Esophagus squamous epithelium (tissue), 5 donors: Measurements from ENCODE around the gene DLG5. TPM values are rescaled to one million over a fixed set of nuclear protein-coding genes. Genes with fewer than 3 reads are reported as not detected.

Source experiments
- DNase-seq: peaks from one replicate; lab custom pipeline; 2025; lab: John Stamatoyannopoulos, UW
- H3K27ac ChIP-seq, 4 donors: fragments of 200-600 bp; sonication (generic); one replicate each; pipeline ENCODE4 v1.5.1; 2016 to 2019; ENCODE audit warnings: mild to moderate bottlenecking in 1 of 4
- H3K27me3 ChIP-seq, 4 donors: fragments of 200-600 bp; sonication (generic); 1 replicate in 3 of 4; 2 replicates in 1 of 4; pipeline versions ENCODE4 v1.5.1 to v1.6.0; 2017 to 2021; ENCODE audit warnings: antibody characterized with exemption in 1 of 4
- H3K36me3 ChIP-seq, 3 donors: fragments of 200-600 bp; sonication (generic); one replicate each; pipeline ENCODE4 v1.5.1; 2016 to 2019
- H3K4me1 ChIP-seq, 3 donors: fragments of 200-600 bp; sonication (generic); one replicate each; pipeline ENCODE4 v1.5.1; 2017 to 2019
- H3K4me3 ChIP-seq, 4 donors: fragments of 200-600 bp; sonication (generic); 1 replicate in 3 of 4; 2 replicates in 1 of 4; pipeline ENCODE4 v1.5.1; 2016 to 2019; ENCODE audit warnings: mild to moderate bottlenecking in 2 of 4, moderate library complexity in 1 of 4
- H3K9me3 ChIP-seq, 3 donors: fragments of 200-600 bp; sonication (generic); one replicate each; pipeline ENCODE4 v1.5.1; 2016 to 2019
- POLR2A ChIP-seq, 4 donors: fragments of 450-650 bp; IDR thresholded peaks; one replicate each; pipeline ENCODE4 v1.6.1; 2017; ENCODE audit warnings: antibody characterized with exemption in 4 of 4, mild to moderate bottlenecking in 4 of 4, moderate library complexity in 3 of 4
- WGBS, 2 donors: methylation state at CpG; one replicate each; pipeline ENCODE4 v1.1.5; 2018; 5-methylcytosine and 5-hydroxymethylcytosine counted together
- intact Hi-C: fragments of 100-400 bp; cut with DNase I; formaldehyde crosslinking; loops from one replicate; pipeline ENCODE4 v1.15.0; 2022
- total RNA-seq, 4 donors: library from RNA; depleted of rRNA; stranded (reverse); fragments of >200 nt; gene quantifications; one replicate each; pipeline ENCODE4 v1.1.0, GENCODE V29; 2016
- TF ChIP-seq, protein P1 (sequence below), 6 experiments: fragments of 450-650 bp in 4 of 6; fragments of 200-600 bp in 2 of 6; sonication (generic) in 2 of 6; IDR thresholded peaks; one replicate each; pipeline ENCODE4 v1.5.1; 2016 to 2019; ENCODE audit warnings: antibody characterized with exemption in 6 of 6, mild to moderate bottlenecking in 4 of 6, moderate library complexity in 4 of 6
- donor health status: DM: yes; HTN: yes; CAD: no.

Gene DLG5
- total RNA-seq, 4 donors from 2014 or later, result 34.1 to 50.9 (median 41.3) TPM

GRCh38 chr10:77781451-77782327 is 144.9 kb downstream of the DLG5 start:
- Histone ChIP-seq H3K4me3 (no peak overlapping the region), H3K27me3 (no peaks in the 10 kb centered on the region), H3K36me3 (peaks cover 0 to 80% (median 6%) of the 10 kb centered on the region in 3 donors), H3K27ac (no peak overlapping the region), H3K9me3 (peaks cover 0 to 12% (median 6%) of the 10 kb centered on the region in 3 donors), H3K4me1 (no peaks in the 10 kb centered on the region)
- TF ChIP-seq POLR2A (IDR thresholded peaks at IDR 0.05), result no peak
- TF ChIP-seq, protein P1, sequence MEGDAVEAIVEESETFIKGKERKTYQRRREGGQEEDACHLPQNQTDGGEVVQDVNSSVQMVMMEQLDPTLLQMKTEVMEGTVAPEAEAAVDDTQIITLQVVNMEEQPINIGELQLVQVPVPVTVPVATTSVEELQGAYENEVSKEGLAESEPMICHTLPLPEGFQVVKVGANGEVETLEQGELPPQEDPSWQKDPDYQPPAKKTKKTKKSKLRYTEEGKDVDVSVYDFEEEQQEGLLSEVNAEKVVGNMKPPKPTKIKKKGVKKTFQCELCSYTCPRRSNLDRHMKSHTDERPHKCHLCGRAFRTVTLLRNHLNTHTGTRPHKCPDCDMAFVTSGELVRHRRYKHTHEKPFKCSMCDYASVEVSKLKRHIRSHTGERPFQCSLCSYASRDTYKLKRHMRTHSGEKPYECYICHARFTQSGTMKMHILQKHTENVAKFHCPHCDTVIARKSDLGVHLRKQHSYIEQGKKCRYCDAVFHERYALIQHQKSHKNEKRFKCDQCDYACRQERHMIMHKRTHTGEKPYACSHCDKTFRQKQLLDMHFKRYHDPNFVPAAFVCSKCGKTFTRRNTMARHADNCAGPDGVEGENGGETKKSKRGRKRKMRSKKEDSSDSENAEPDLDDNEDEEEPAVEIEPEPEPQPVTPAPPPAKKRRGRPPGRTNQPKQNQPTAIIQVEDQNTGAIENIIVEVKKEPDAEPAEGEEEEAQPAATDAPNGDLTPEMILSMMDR (IDR thresholded peaks at IDR 0.05), result no peak
- WGBS, 2 donors, result 91 to 93% methylated on average over 4 to 21 of the region's 27 CpGs
- intact Hi-C loops, result no loop called here
- no peak for DNase-seq

DNA sequence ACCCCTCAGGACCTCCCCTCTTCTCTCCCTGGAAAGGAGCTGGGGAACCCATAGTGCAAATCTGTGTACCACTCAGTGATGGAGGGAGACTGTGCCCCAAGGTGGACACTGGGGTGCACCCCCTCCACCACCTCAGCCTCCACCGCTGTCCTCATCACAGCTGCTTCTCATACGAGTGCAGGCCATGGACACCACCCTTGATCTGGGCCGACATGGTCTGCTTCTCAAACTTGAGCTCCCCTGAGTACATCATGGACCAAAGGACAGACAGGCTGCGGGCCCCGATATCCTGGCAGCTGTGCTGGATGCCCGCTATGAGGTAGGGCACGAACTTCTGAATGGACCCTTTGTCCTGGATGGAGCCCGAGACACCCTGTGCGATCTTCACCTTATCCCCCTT is 146.4 kb downstream of the DLG5 start:
- Histone ChIP-seq H3K27me3 (no peaks in the 10 kb centered on the region), H3K36me3 (peaks cover 0 to 68% (median 6%) of the 10 kb centered on the region in 3 donors), H3K27ac (no peak overlapping the region), H3K9me3 (peaks cover 0 to 19% (median 6%) of the 10 kb centered on the region in 3 donors), H3K4me3 (no peak overlapping the region), H3K4me1 (no peaks in the 10 kb centered on the region)
- no peak for TF ChIP-seq POLR2A (IDR thresholded peaks at IDR 0.05)
- TF ChIP-seq, protein P1 (IDR thresholded peaks at IDR 0.05), result no peak
- DNase-seq, result no peak
- intact Hi-C loops, result no loop called here
- WGBS, 2 donors, result 88 to 90% methylated on average over 3 to 4 of the region's 9 CpGs

GRCh38 chr10:77776487-77776886 is 150.1 kb downstream of the DLG5 start:
- no peak for DNase-seq
- H3K4me1 ChIP-seq, result no peaks in the 10 kb centered on the region
- TF ChIP-seq, protein P1 (IDR thresholded peaks at IDR 0.05), result no peak
- TF ChIP-seq POLR2A (IDR thresholded peaks at IDR 0.05), result no peak

GRCh38 chr10:77774940-77775391 is 151.6 kb downstream of the DLG5 start:
- Histone ChIP-seq H3K27ac (no peak overlapping the region), H3K9me3 (peaks cover 0 to 19% (median 6%) of the 10 kb centered on the region in 3 donors), H3K4me3 (no peak overlapping the region), H3K4me1 (no peaks in the 10 kb centered on the region), H3K27me3 (no peaks in the 10 kb centered on the region), H3K36me3 (peaks cover 0 to 25% (median 0%) of the 10 kb centered on the region in 3 donors)
- TF ChIP-seq, protein P1 (IDR thresholded peaks at IDR 0.05), result no peak
- no peak for TF ChIP-seq POLR2A (IDR thresholded peaks at IDR 0.05)
- intact Hi-C loops, result no loop called here
- DNase-seq, result no peak
- WGBS, 2 donors, result 75 to 82% methylated on average over 1 of the region's 1 CpG

More at GRCh38 chr10:77776487-77776886, 150.1 kb downstream of the DLG5 start:
- Histone ChIP-seq H3K9me3 (peaks cover 0 to 19% (median 6%) of the 10 kb centered on the region in 3 donors), H3K36me3 (peaks cover 0 to 40% (median 0%) of the 10 kb centered on the region in 3 donors), H3K4me3 (no peak overlapping the region), H3K27ac (no peak overlapping the region), H3K27me3 (no peaks in the 10 kb centered on the region)
- intact Hi-C loops, result no loop called here
- WGBS, 2 donors, result 88 to 98% methylated on average over 5 of the region's 5 CpGs
